ENCODE data around the gene CCDC110.
"Not testable (repeated sequence)": the region's sequence is repeated elsewhere in the genome, so short reads cannot be mapped to it uniquely, and the experiment has no call there.

Gene CCDC110

GRCh38 chr4:185471235-185472102 lies at the start of gene CCDC110:
CCDC110 (minus strand) TSS chr4:185471733; CDS start chr4:185471683, 50 bp downstream.
- Mint-ChIP-seq H3K36me3 (no peaks in the 10 kb centered on the region), H3K4me3 (peak within 1 kb of the TSS; percentile 81), H3K27ac (peak within 1 kb of the TSS; percentile 19), H3K9me3 (no peaks in the 10 kb centered on the region), H3K4me1 (peaks cover 8% of the 10 kb centered on the region), H3K27me3 (peaks cover 67% of the 10 kb centered on the region)
- CTCF ChIA-PET, result interaction anchor here (1.1 kb wide), 1 partner anchor 126 kb away, joined by 3 read pairs; no protein-coding TSS in a partner anchor
- peak; percentile 92 for DNase-seq

DNA sequence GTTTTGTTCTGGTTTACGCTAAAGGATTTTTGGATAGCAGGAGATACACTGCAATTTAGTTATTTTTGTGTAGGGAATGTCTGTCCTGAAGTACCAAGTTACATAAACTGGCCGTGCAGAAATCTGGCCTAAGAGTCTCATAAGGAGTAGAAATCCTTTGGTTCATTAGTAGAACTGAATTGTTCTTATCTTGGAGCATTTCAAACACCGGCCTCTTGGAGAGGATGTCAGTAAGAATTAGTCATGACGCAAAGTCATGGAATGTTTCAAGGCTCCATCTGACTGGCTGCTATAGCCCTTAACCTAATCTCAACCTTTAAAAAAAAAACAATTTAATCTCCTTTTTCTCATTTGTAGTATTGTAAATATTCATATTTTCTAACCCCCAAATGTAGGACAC lies 48.6 kb upstream of the CCDC110 start:
- DNase-seq, result no peak
- peaks cover 15% of the 10 kb centered on the region for H3K27me3 Mint-ChIP-seq
- no peaks in the 10 kb centered on the region for H3K9me3 Mint-ChIP-seq

GRCh38 chr4:185518494-185518893 lies 47.0 kb upstream of the CCDC110 start:
- no peak for DNase-seq
- CTCF ChIA-PET, result no interaction called here
- no peaks in the 10 kb centered on the region for H3K36me3 Mint-ChIP-seq
- no peaks in the 10 kb centered on the region for H3K9me3 Mint-ChIP-seq
- H3K27me3 Mint-ChIP-seq, result peaks cover 22% of the 10 kb centered on the region
- H3K4me1 Mint-ChIP-seq, result peaks cover 5% of the 10 kb centered on the region
- no peak overlapping the region for H3K4me3 Mint-ChIP-seq
- H3K27ac Mint-ChIP-seq, result no peak overlapping the region

More for the DNA sequence above, 48.6 kb upstream of the CCDC110 start:
- CTCF ChIA-PET, result no interaction called here
- no peaks in the 10 kb centered on the region for H3K36me3 Mint-ChIP-seq
- no peak overlapping the region for H3K27ac Mint-ChIP-seq
- H3K4me3 Mint-ChIP-seq, result no peak overlapping the region
- no peaks in the 10 kb centered on the region for H3K4me1 Mint-ChIP-seq

GRCh38 chr4:185518069-185518468 lies 46.5 kb upstream of the CCDC110 start:
- no peaks in the 10 kb centered on the region for H3K36me3 Mint-ChIP-seq
- no peaks in the 10 kb centered on the region for H3K9me3 Mint-ChIP-seq
- no peak overlapping the region for H3K27ac Mint-ChIP-seq
- H3K4me1 Mint-ChIP-seq, result peaks cover 9% of the 10 kb centered on the region
- no peak overlapping the region for H3K4me3 Mint-ChIP-seq
- CTCF ChIA-PET, result no interaction called here
- DNase-seq, result no peak
- H3K27me3 Mint-ChIP-seq, result peaks cover 26% of the 10 kb centered on the region

DNA sequence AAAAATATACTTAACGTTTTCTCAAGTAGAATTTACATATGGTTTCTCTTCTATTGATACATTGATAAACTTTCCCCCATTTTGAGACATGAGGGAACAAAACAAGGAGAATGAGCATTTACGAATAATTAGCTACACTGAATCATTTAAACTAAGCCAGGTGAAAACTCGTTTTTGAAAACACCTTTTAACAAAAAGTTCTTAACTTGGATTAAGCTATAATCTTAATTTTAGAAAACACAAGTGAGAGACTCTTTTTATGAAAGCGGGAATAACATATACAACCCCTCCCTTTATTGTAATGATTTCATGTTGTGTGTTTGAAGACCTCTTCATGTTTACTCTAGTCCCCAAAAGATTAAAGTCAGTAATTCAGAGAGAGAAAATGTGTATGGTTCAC lies 43.7 kb upstream of the CCDC110 start:
- Mint-ChIP-seq H3K27me3 (peaks cover 50% of the 10 kb centered on the region), H3K36me3 (no peaks in the 10 kb centered on the region), H3K27ac (no peak overlapping the region), H3K9me3 (no peaks in the 10 kb centered on the region), H3K4me3 (no peak overlapping the region), H3K4me1 (peaks cover 13% of the 10 kb centered on the region)
- DNase-seq, result no peak
- CTCF ChIA-PET, result interaction anchor here (1.5 kb wide), 1 partner anchor 13 kb away, joined by 3 read pairs; no protein-coding TSS in a partner anchor

- Mint-ChIP-seq H3K27ac (no peak overlapping the region), H3K4me3 (no peak overlapping the region), H3K9me3 (no peaks in the 10 kb centered on the region), H3K4me1 (peaks cover 13% of the 10 kb centered on the region), H3K27me3 (peaks cover 50% of the 10 kb centered on the region), H3K36me3 (no peaks in the 10 kb centered on the region)
- no peak for DNase-seq
- CTCF ChIA-PET, result interaction anchor here (1.5 to 1.9 kb wide), 2 partner anchors 14 to 83 kb away, joined by 3 to 4 read pairs; no protein-coding TSS in a partner anchor
These were observed 42.7 kb upstream of the CCDC110 start for GRCh38 chr4:185514182-185514697.

DNA sequence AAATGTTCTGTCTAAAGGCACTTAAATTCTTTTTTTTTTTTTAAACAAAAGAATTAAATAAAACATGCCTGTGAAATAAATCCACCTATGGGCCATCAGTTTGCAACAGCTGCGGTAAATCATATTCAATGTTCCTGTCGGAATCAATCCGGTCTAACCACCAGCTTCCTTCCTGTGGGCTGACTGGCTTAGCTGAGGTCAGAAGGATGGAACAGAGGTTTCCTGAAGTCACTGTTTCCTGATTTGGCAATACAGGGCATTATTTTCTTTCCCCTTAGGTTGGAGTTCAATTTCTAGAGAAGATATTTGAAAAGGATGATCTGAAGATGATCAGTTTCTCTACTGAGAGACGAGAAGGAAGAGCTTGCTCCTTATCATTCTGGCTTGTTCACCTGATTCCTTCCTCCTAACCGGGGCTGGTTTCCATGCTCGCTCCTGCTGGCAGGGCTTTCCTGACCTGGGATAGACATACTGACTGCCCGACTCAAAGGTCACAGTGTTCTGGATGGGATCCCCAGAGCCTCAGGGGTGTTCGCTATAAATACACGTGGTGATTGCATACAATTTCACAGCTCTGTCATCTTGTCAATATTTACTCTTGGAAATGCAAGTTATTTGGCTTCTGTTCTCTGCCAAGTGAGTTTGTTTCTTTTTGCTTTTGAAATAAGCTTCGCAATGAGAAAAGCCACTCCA lies 42.1 kb upstream of the CCDC110 start:
- no peaks in the 10 kb centered on the region for H3K9me3 Mint-ChIP-seq
- H3K27me3 Mint-ChIP-seq, result peaks cover 50% of the 10 kb centered on the region
- no peak overlapping the region for H3K27ac Mint-ChIP-seq
- no peak overlapping the region for H3K4me3 Mint-ChIP-seq
- H3K4me1 Mint-ChIP-seq, result peaks cover 13% of the 10 kb centered on the region
- H3K36me3 Mint-ChIP-seq, result no peaks in the 10 kb centered on the region
- no peak for DNase-seq
- CTCF ChIA-PET, result interaction anchor here (1.9 kb wide), 1 partner anchor 84 kb away, joined by 4 read pairs; no protein-coding TSS in a partner anchor

GRCh38 chr4:185512516-185512915 lies 41.0 kb upstream of the CCDC110 start:
- CTCF ChIA-PET, result interaction anchor here (1.9 kb wide), 1 partner anchor 85 kb away, joined by 4 read pairs; no protein-coding TSS in a partner anchor
- no peak overlapping the region for H3K27ac Mint-ChIP-seq
- no peaks in the 10 kb centered on the region for H3K9me3 Mint-ChIP-seq
- H3K4me1 Mint-ChIP-seq, result peaks cover 13% of the 10 kb centered on the region
- no peak overlapping the region for H3K4me3 Mint-ChIP-seq
- no peak for DNase-seq
- H3K36me3 Mint-ChIP-seq, result no peaks in the 10 kb centered on the region
- H3K27me3 Mint-ChIP-seq, result peaks cover 54% of the 10 kb centered on the region

- CTCF ChIA-PET, result interaction anchor here (0.6 kb wide), 1 partner anchor 86 kb away, joined by 3 read pairs; no protein-coding TSS in a partner anchor
- Mint-ChIP-seq H3K27me3 (peaks cover 52% of the 10 kb centered on the region), H3K4me1 (peaks cover 13% of the 10 kb centered on the region)
- H3K36me3 Mint-ChIP-seq, DNase-seq, H3K27ac Mint-ChIP-seq, H3K9me3 Mint-ChIP-seq, H3K4me3 Mint-ChIP-seq: not testable (repeated sequence)
These were observed 39.7 kb upstream of the CCDC110 start for GRCh38 chr4:185511243-185511642.

DNA sequence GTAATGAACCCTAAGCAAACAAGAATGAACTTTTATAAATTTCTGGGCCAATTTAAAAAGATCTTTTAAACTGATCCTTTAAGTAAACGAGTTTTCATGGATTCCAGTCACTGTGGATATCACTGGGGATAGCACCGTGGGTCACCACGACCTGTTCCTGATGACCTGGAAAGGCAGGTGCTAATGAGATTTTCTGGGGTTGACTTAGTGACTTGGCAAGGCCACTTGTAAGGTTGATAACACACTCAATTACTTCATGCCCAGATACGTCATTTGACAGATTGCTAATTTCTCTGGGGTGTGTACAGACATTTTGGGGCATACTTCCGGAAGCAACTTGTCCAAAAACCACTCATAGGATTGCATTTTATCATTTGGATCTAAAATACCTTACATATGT lies 39.3 kb upstream of the CCDC110 start:
- H3K4me3 Mint-ChIP-seq, result no peak overlapping the region
- H3K36me3 Mint-ChIP-seq, result no peaks in the 10 kb centered on the region
- H3K9me3 Mint-ChIP-seq, result no peaks in the 10 kb centered on the region
- CTCF ChIA-PET, result interaction anchor here (0.6 kb wide), 1 partner anchor 87 kb away, joined by 3 read pairs; no protein-coding TSS in a partner anchor
- H3K27ac Mint-ChIP-seq, result no peak overlapping the region
- DNase-seq, result no peak
- peaks cover 13% of the 10 kb centered on the region for H3K4me1 Mint-ChIP-seq
- H3K27me3 Mint-ChIP-seq, result peaks cover 50% of the 10 kb centered on the region

- Mint-ChIP-seq H3K36me3 (no peaks in the 10 kb centered on the region), H3K4me3 (no peak overlapping the region), H3K9me3 (no peaks in the 10 kb centered on the region), H3K4me1 (peaks cover 5% of the 10 kb centered on the region), H3K27ac (no peak overlapping the region), H3K27me3 (peaks cover 35% of the 10 kb centered on the region)
- CTCF ChIA-PET, result no interaction called here
- no peak for DNase-seq
These were observed 36.6 kb upstream of the CCDC110 start for GRCh38 chr4:185508181-185508580.

DNA sequence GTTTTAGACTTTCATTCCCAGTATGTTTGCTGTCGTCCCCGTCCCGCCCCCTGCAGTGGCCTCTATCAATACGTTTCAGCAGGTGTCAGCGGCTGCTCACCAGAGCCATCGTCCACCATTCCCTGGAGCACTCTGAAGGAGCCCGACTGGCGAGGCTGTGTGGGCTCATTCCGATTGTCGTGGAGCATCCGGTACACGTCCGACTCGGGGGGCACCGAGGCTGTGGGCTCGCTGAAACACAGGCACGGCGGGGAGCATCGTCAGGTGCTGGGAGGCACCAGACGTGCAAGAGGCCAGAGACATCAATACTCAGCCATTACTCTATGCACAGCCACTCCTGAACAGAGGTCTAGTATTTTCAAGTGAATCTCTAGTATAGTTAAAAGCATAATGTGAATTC lies 34.9 kb upstream of the CCDC110 start:
- H3K27me3 Mint-ChIP-seq, result peaks cover 24% of the 10 kb centered on the region
- no peaks in the 10 kb centered on the region for H3K9me3 Mint-ChIP-seq
- CTCF ChIA-PET, result no interaction called here
- no peak overlapping the region for H3K27ac Mint-ChIP-seq
- no peak overlapping the region for H3K4me3 Mint-ChIP-seq
- H3K4me1 Mint-ChIP-seq, result no peaks in the 10 kb centered on the region
- no peaks in the 10 kb centered on the region for H3K36me3 Mint-ChIP-seq
- DNase-seq, result no peak

DNA sequence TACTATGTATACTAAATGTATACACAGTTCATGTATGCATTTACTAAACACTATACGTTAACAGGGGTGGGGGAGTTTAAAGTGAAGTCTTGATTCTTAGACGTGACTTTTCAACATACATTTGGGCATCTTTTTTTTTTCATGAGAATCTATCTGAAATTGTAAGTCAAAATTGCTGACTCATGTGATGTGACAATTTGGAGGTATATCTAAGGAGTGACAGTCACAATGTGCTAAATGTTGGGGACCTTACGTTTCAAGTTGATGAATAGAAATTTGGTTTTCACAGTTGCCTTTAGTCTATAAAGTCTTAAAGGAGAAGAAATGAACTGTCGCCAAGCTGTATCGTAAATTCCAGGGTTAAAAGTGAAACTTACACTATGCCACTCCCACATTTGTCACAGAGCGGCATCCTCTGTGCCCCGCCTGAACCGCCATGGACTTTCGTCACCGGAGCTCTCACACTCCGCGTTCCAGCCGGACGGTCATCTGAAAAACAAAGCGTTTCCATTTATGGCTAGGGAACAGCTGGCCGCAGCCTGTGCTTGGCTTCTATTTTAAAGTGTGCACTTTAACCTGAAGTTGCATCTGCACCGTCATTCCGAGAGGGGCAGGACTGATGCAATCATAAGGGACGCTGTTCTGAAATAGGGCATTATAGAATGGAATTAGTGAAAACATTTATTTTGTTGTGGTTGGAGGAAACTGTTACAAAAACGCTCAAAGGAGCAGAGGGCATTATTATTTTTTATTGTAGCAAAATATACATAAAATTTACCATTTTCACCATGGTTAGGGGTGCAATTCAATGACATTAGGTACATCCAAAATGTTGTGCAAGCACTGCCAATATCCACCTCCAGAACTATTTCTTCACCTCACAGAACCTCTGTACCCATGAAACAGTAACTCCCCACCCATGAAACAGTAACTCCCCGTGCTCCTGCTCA lies 32.8 kb upstream of the CCDC110 start:
- Mint-ChIP-seq H3K27ac (no peak overlapping the region), H3K9me3 (no peaks in the 10 kb centered on the region), H3K4me1 (no peaks in the 10 kb centered on the region), H3K36me3 (no peaks in the 10 kb centered on the region), H3K4me3 (no peak overlapping the region), H3K27me3 (peaks cover 22% of the 10 kb centered on the region)
- no peak for DNase-seq
- CTCF ChIA-PET, result no interaction called here

Measured in activated naive CD4-positive, alpha-beta T cell treated with anti-CD3 and anti-CD28 coated beads, Interleukin-2, amount 10 ng/mL, durations not matched to agents 7 days and 5 days (primary cell).